ENCODE measurements around the gene STRN4.

STRN4 gene

DNA sequence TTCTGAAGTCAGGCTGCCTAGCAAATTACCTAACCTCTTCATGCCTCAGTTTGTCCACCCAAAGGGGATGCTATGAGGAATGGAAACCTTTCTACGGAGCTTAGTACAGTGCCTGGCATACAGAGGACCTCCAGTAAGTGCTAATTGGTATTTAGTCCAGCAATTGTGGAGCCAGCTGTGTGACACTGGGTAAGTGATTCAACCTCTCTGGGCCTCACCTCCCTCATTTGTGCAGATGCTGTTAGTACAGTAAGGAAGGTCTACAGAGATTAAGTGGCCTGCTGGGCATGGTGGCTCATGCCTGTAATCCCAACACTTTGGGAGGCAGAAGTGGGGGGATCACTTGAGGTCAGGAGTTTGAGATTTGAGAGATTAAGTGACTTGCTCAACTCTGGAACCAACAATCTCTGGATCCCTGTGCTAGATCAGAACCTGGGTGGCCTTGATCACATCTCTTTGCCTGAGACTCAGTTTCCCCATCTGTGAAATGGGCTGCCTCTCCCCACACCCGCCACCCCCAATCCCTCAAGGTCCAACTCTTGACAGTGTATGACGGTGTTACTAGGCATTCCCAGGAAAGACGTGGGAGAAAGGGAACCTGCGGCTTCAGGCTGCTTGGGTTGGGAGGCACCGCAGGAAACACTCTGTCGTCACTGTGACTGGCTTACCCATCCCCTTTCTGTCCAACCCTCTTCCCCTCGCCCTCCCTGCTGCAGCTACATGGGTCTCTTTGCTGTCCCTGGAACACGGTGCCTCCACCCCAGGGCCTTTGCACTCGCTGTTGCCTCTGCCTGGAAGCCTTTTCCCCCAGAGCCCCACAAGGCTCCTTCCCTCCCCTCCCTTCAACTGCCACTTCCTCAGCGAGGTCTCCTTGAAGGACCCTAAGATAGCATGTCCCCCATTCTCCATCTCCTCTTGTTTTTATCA, 47.6 kb downstream of the STRN4 start:
- no peak for TF ChIP-seq GATA3 (IDR thresholded peaks at IDR 0.05; ENCODE audit: low read depth, low read length)
- no peak for TF ChIP-seq GATA2 (IDR thresholded peaks at IDR 0.05; ENCODE audit: low read depth, low read length)

- TF ChIP-seq GATA2 (IDR thresholded peaks at IDR 0.05; ENCODE audit: low read depth, low read length) = no peak
- no peak for TF ChIP-seq GATA3 (IDR thresholded peaks at IDR 0.05; ENCODE audit: low read depth, low read length)
Observed at GRCh38 chr19:46697204-46697960, 48.9 kb downstream of the STRN4 start.

GRCh38 chr19:46696866-46697203, 49.4 kb downstream of the STRN4 start:
- no peak for TF ChIP-seq GATA2 (IDR thresholded peaks at IDR 0.05; ENCODE audit: low read depth, low read length)
- TF ChIP-seq GATA3 (IDR thresholded peaks at IDR 0.05; ENCODE audit: low read depth, low read length) = no peak

DNA sequence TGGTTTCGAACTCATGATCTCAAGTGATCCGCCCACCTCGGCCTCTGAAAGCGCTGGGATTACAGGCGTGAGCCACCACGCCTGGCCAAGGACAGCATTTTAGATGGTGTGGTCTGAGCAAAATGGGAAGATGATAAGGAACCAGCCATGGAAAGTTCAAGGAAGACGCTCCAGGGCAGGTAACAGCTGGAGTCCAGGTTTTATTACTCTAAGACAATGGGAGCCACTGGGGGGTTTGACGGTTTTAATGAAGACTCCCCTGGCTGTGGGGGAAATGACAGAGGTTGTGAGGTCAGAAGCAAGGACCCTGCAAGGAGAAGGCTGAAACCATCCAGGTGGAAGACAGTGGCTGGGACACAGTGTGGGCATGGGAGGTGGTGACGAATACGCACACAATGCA, 50.2 kb downstream of the STRN4 start:
- TF ChIP-seq GATA3 (IDR thresholded peaks at IDR 0.05; ENCODE audit: low read depth, low read length) (no peak), GATA2 (IDR thresholded peaks at IDR 0.05; ENCODE audit: low read depth, low read length) (no peak)

- TF ChIP-seq GATA2 (IDR thresholded peaks at IDR 0.05; ENCODE audit: low read depth, low read length) (no peak), GATA3 (IDR thresholded peaks at IDR 0.05; ENCODE audit: low read depth, low read length) (no peak)
Observed at GRCh38 chr19:46693760-46694159, 52.5 kb downstream of the STRN4 start.

- TF ChIP-seq GATA3 (IDR thresholded peaks at IDR 0.05; ENCODE audit: low read depth, low read length) (no peak), GATA2 (IDR thresholded peaks at IDR 0.05; ENCODE audit: low read depth, low read length) (no peak)
Observed at GRCh38 chr19:46692918-46693722, 53.1 kb downstream of the STRN4 start.

DNA sequence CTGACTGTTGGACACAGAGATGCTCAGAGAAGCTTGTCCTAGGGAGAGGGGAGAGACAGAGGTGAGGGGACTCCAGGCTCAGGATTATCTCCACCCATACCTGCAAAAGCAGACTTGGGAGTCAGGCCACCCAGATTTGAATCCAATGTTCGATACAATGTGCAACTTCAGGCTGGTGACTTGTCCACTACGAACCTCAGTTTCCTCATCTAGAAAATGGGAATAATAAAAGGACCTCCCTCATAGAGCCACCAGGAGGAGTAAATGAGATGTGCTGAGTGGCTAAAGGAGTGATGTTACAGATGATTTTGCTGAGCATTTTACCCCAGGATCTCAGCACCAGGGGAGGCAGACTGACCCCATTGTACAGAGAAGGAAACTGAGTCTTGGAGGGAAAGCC, 54.3 kb downstream of the STRN4 start:
- TF ChIP-seq GATA2 (IDR thresholded peaks at IDR 0.05; ENCODE audit: low read depth, low read length) = no peak
- no peak for TF ChIP-seq GATA3 (IDR thresholded peaks at IDR 0.05; ENCODE audit: low read depth, low read length)

- TF ChIP-seq GATA3 (IDR thresholded peaks at IDR 0.05; ENCODE audit: low read depth, low read length) (no peak), GATA2 (IDR thresholded peaks at IDR 0.05; ENCODE audit: low read depth, low read length) (no peak)
Observed at GRCh38 chr19:46691104-46691503, 55.1 kb downstream of the STRN4 start.

DNA sequence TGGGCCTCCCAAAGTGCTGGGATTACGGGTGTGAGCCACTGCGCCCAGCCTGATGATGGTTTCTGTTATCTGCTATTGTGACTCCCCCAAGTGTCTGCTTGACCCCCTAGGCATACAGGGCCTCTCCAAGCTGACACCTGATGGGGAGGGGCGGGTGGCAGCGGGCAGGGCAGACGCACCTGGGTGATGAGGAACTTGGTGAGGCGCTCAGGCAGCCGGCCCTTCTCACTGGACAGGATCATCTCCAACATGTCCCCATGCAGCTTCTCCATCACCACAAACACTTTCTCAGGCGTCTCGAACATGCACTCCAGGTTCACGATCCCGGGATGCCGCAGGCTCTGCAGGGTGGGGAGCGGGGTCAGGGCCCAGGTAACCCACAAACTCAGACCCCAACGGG, 56.9 kb downstream of the STRN4 start:
- TF ChIP-seq GATA3 (IDR thresholded peaks at IDR 0.05; ENCODE audit: low read depth, low read length) (no peak), GATA2 (IDR thresholded peaks at IDR 0.05; ENCODE audit: low read depth, low read length) (no peak)

- TF ChIP-seq GATA2 (IDR thresholded peaks at IDR 0.05; ENCODE audit: low read depth, low read length) (no peak), GATA3 (IDR thresholded peaks at IDR 0.05; ENCODE audit: low read depth, low read length) (no peak)
Observed at GRCh38 chr19:46687438-46688145, 58.7 kb downstream of the STRN4 start.

GRCh38 chr19:46685189-46685588, 61.1 kb downstream of the STRN4 start:
- TF ChIP-seq GATA2 (IDR thresholded peaks at IDR 0.05; ENCODE audit: low read depth, low read length) (no peak), GATA3 (IDR thresholded peaks at IDR 0.05; ENCODE audit: low read depth, low read length) (no peak)

DNA sequence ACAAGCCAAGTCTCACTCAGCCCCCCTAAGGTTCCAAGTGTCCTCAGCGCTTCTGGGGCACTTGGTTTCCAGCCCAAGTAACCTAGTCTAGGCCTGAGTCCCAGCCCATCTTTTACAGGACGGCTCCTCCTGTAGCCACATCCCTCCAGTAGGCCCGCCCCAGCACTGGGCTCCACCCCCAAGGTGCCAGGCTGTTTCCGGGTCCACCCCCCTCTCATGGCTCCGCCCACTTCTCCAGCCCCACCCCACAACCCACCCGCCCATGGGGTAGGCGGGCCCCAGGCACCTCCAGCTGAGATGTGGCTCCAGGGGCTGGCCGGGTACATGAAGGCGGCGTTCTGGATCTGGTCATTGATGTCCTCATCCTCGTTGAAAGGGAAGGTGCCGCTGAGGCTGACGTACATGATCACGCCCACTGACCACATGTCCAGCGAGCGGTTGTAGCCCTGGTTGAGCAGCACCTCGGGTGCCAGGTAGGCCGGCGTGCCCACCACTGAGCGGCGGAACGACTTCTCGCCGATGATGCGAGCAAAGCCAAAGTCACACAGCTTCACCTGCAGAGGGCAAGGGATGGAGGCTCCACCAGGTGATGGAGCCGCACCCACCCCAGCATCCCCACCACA, 68.0 kb downstream of the STRN4 start:
- TF ChIP-seq GATA3 (IDR thresholded peaks at IDR 0.05; ENCODE audit: low read depth, low read length) (no peak), GATA2 (IDR thresholded peaks at IDR 0.05; ENCODE audit: low read depth, low read length) (no peak)

Data from SH-SY5Y (cell line).